PC-3 (cell line): ENCODE results near the gene PABPC1L. TPM values are rescaled to one million over a fixed set of nuclear protein-coding genes. Genes with fewer than 3 reads are reported as not detected.

Source experiments
- ATAC-seq: fragments of 200-7000 bp; cut with Tn5 transposase; 2 replicates; pipeline ENCODE4 v1.9.1; 2020; ENCODE audit warnings: mild to moderate bottlenecking, moderate library complexity
- BruUV-seq: library from RNA; stranded (reverse); fragments of 400-500 nt; replicated peaks from 2 replicates; lab custom pipeline; 2021; lab: Mats Ljungman, UMichigan
- CTCF ChIA-PET: fragments of 300-600 bp; sonication (Branson Sonifier 250); formaldehyde crosslinking; loops from one replicate; lab custom pipeline; 2022; ENCODE audit warnings: antibody characterized with exemption; lab: Charles Lee
- POLR2A ChIA-PET: fragments of 300-600 bp; sonication (Branson Sonifier 250); formaldehyde crosslinking; loops from one replicate; lab custom pipeline; 2022; ENCODE audit warnings: antibody characterized with exemption; ENCODE audit not compliant: unreplicated experiment; lab: Charles Lee
- DNase-seq: peaks from one replicate; pipeline ENCODE4 v3.0.0-alpha.2; 2015
- H2AFZ ChIP-seq: fragments of 300-600 bp; sonication (generic); 2 replicates; pipeline ENCODE4 v1.6.0; 2016; ENCODE audit warnings: antibody characterized with exemption, low read length
- H3F3A ChIP-seq: fragments of 300-600 bp; sonication (generic); one replicate; pipeline ENCODE4 v1.6.0; 2017; ENCODE audit warnings: antibody characterized with exemption, low read length, control low read depth, mild to moderate bottlenecking; ENCODE audit not compliant: unreplicated experiment
- H3K27ac ChIP-seq: fragments of 300-600 bp; sonication (generic); 2 replicates; pipeline ENCODE4 v1.5.1; 2016; ENCODE audit warnings: mild to moderate bottlenecking, low read length
- H3K27me3 ChIP-seq: fragments of 300-600 bp; sonication (generic); 2 replicates; pipeline ENCODE4 v1.6.1; 2016; ENCODE audit warnings: low read length, mixed read lengths
- H3K36me3 ChIP-seq: fragments of 300-600 bp; sonication (generic); 2 replicates; pipeline ENCODE4 v1.6.1; 2016; ENCODE audit warnings: low read depth, mixed run types, low read length, mixed read lengths
- H3K4me1 ChIP-seq: fragments of 300-600 bp; sonication (generic); 2 replicates; pipeline ENCODE4 v1.5.1; 2016; ENCODE audit warnings: low read length; ENCODE audit not compliant: insufficient read depth
- H3K4me2 ChIP-seq: fragments of 300-600 bp; sonication (generic); 2 replicates; pipeline ENCODE4 v1.6.0; 2016; ENCODE audit warnings: low read length
- H3K4me3 ChIP-seq: fragments of 300-600 bp; sonication (generic); 2 replicates; pipeline ENCODE4 v1.5.1; 2016; ENCODE audit warnings: mild to moderate bottlenecking, low read length, mixed read lengths
- H3K79me2 ChIP-seq: fragments of 300-600 bp; sonication (generic); 2 replicates; pipeline ENCODE4 v1.6.1; 2017; ENCODE audit warnings: low read length, mixed read lengths
- H3K9ac ChIP-seq: fragments of 300-600 bp; sonication (generic); 2 replicates; pipeline ENCODE4 v1.6.0; 2016; ENCODE audit warnings: mild to moderate bottlenecking, low read length
- H3K9me2 ChIP-seq: fragments of 300-600 bp; sonication (generic); replicated peaks from 2 replicates; pipeline ENCODE4 v1.6.1; 2016; ENCODE audit warnings: mixed run types, low read length, mixed read lengths
- H3K9me3 ChIP-seq: fragments of 300-600 bp; sonication (generic); 2 replicates; pipeline ENCODE4 v1.6.1; 2016; ENCODE audit warnings: low read length, mixed read lengths
- H4K20me1 ChIP-seq: fragments of 300-600 bp; sonication (generic); 2 replicates; pipeline ENCODE4 v1.6.1; 2016; ENCODE audit warnings: low read length, mixed read lengths
- EZH2 ChIP-seq: fragments of 300-600 bp; sonication (generic); IDR thresholded peaks from one replicate; pipeline ENCODE4 v1.6.1; 2017; ENCODE audit warnings: antibody characterized with exemption, mild to moderate bottlenecking, low read length; ENCODE audit not compliant: unreplicated experiment
- EZH2phosphoT487 ChIP-seq: fragments of 300-600 bp; sonication (generic); IDR thresholded peaks from 2 replicates; pipeline ENCODE4 v1.6.1; 2018; ENCODE audit warnings: mild to moderate bottlenecking, antibody characterized with exemption, low read length, borderline replicate concordance
- intact Hi-C: fragments of 100-400 bp; cut with micrococcal nuclease; formaldehyde crosslinking; loops from 2 replicates; pipeline ENCODE4 v1.9.0; 2023
- total RNA-seq: library from RNA; depleted of rRNA; stranded (reverse); fragments of >200 nt; gene quantifications from 2 replicates; pipeline ENCODE4 v1.2.3, GENCODE V29; 2014
- TF ChIP-seq, protein P1 (sequence below): fragments of 300-600 bp; sonication (generic); conservative IDR thresholded peaks from 2 replicates; pipeline ENCODE4 v1.5.1; 2017; ENCODE audit warnings: antibody characterized with exemption, low read depth, mild to moderate bottlenecking, low read length

The PABPC1L gene
- total RNA-seq, 1 experiment from 2014 or later, result 32.0 TPM

DNA sequence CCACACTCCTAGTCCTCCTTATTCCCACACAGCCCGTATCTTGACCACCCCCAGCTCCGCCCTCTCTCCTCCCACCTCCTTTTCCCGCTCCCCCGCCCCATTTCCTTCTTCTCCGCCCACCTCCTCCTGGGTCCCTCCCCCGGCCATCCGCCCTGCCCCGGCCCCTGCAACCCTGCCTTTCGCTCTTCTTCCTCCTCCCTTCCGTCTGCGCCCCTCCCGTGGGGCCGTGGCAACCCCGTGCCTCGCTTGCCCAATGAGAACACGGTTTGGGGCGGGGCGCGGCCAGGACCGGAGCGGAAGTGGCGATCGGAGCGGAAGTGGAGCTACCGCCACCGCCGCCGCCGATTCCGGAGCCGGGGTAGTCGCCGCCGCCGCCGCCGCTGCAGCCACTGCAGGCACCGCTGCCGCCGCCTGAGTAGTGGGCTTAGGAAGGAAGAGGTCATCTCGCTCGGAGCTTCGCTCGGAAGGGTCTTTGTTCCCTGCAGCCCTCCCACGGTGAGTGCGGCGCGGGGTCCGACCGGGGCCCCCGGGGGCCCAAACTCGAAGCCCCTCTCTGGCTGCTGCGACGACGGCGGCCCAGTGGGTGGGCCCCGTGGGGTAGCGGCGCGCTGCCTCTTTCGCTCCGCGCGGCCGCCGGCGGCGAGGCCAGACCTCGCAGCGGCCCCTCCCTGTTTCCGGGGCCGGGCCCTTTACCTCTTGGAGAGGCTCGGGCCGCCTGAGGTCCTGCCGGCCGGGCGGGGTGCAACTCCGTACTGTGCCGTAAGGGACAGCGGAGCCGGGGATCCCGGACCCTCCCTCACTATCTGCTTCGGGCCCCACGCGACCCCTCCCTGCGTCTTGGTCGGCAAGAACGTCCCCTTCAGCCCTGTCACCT, 24.2 kb upstream of the PABPC1L start, which contains the start of gene YWHAB:
Gene YWHAB (plus strand): TSS at position 314 of the 874 bp plus-strand sequence. CDS start 15,829 bp downstream, outside the sequence.
- POLR2A ChIA-PET, result interaction anchor here (0.6 to 1.0 kb wide), 7 partner anchors 10 to 1767 kb away, joined by 3 to 7 read pairs (median 4); partner anchors contain the start of gene PABPC1L
- no peaks in the 10 kb centered on the region for H3K9me3 ChIP-seq
- H3K79me2 ChIP-seq, result peaks cover 58% of the 10 kb centered on the region
- peak within 1 kb of the TSS; percentile 97 for H3K9ac ChIP-seq
- peak; percentile 96 for ATAC-seq
- no peaks in the 10 kb centered on the region for H3F3A ChIP-seq
- H3K9me2 ChIP-seq, result no peaks in the 10 kb centered on the region
- peak within 1 kb of the TSS; percentile 96 for H3K4me3 ChIP-seq
- intact Hi-C loops, result loop anchor here (1.0 kb wide), 1 partner anchor 25 kb away; the partner anchor contains the start of gene PABPC1L
- peaks cover 33% of the 10 kb centered on the region for H3K4me1 ChIP-seq
- H2AFZ ChIP-seq, result peak within 1 kb of the TSS; percentile 76
- H3K27ac ChIP-seq, result peak within 1 kb of the TSS; percentile 77
- peak; percentile 99 for DNase-seq
- H3K36me3 ChIP-seq, result peaks cover 12% of the 10 kb centered on the region
- TF ChIP-seq, protein P1, sequence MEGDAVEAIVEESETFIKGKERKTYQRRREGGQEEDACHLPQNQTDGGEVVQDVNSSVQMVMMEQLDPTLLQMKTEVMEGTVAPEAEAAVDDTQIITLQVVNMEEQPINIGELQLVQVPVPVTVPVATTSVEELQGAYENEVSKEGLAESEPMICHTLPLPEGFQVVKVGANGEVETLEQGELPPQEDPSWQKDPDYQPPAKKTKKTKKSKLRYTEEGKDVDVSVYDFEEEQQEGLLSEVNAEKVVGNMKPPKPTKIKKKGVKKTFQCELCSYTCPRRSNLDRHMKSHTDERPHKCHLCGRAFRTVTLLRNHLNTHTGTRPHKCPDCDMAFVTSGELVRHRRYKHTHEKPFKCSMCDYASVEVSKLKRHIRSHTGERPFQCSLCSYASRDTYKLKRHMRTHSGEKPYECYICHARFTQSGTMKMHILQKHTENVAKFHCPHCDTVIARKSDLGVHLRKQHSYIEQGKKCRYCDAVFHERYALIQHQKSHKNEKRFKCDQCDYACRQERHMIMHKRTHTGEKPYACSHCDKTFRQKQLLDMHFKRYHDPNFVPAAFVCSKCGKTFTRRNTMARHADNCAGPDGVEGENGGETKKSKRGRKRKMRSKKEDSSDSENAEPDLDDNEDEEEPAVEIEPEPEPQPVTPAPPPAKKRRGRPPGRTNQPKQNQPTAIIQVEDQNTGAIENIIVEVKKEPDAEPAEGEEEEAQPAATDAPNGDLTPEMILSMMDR, result no peak
- TF ChIP-seq EZH2phosphoT487, result no peak
- TF ChIP-seq EZH2, result no peak
- peak within 1 kb of the TSS; percentile 90 for H3K4me2 ChIP-seq
- no peaks in the 10 kb centered on the region for H3K27me3 ChIP-seq
- H4K20me1 ChIP-seq, result peaks cover 44% of the 10 kb centered on the region
- BruUV-seq, result no TSS peak
- CTCF ChIA-PET, result interaction anchor here (0.6 to 1.3 kb wide), 4 partner anchors 25 to 408 kb away, joined by 3 to 7 read pairs (median 3); no protein-coding TSS in a partner anchor

DNA sequence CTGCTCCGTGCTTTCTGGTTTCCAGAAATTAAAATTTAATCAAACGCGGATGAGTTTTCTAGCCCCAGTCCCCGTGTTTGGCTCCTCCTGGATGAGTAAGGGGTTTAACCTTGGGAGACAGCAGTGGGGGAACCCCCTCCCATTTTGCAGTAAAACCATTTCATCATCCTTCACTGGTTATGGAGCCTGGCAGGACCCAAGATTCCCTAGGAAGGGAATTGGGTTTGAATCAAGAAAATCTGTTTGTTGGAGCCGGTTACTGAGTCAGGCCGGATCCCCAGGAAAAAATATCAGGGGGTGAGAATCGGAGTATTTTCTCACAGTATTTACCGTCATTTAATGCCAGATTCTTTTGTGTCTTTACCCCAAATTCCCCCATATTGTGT, 23.6 kb upstream of the PABPC1L start:
- H3K27ac ChIP-seq, result peak overlapping the region; percentile 77
- DNase-seq (no peak), ATAC-seq (no peak)
- H3K4me3 ChIP-seq, result peak overlapping the region; percentile 96
- peaks cover 33% of the 10 kb centered on the region for H3K4me1 ChIP-seq
- no peaks in the 10 kb centered on the region for H3K27me3 ChIP-seq
- no peaks in the 10 kb centered on the region for H3K9me2 ChIP-seq
- no peak for TF ChIP-seq EZH2
- TF ChIP-seq, protein P1, result no peak
- TF ChIP-seq EZH2phosphoT487, result no peak
- no TSS peak for BruUV-seq
- POLR2A ChIA-PET, result no interaction called here
- no peaks in the 10 kb centered on the region for H3F3A ChIP-seq
- intact Hi-C loops, result no loop called here
- peaks cover 51% of the 10 kb centered on the region for H4K20me1 ChIP-seq
- no peak overlapping the region for H2AFZ ChIP-seq
- CTCF ChIA-PET, result no interaction called here
- H3K79me2 ChIP-seq, result peaks cover 64% of the 10 kb centered on the region
- peaks cover 12% of the 10 kb centered on the region for H3K36me3 ChIP-seq
- H3K9ac ChIP-seq, result peak overlapping the region; percentile 97
- peak overlapping the region; percentile 90 for H3K4me2 ChIP-seq
- H3K9me3 ChIP-seq, result no peaks in the 10 kb centered on the region
